ENCODE data around the gene ASCC3.

- TF ChIP-seq POLR2A (IDR thresholded peaks at IDR 0.05; ENCODE audit: low read length) (no peak), GATA1 (IDR thresholded peaks at IDR 0.05; ENCODE audit: low read depth, low read length) (no peak)
Observed at GRCh38 chr6:100785982-100786381, 95.1 kb downstream of the ASCC3 start.

Measured in erythroblast (primary cell).